Heart left ventricle (tissue), 16 donors: ENCODE data around the gene KIAA0408. TPM values are rescaled to one million over a fixed set of nuclear protein-coding genes. Genes with fewer than 3 reads are reported as not detected.

Experiments
- ATAC-seq, 4 donors: fragments of 200-7000 bp; cut with Tn5 transposase; one replicate each; pipeline ENCODE4 v1.9.1; 2020 to 2022; ENCODE audit warnings: moderate library complexity in 4 of 4, mild to moderate bottlenecking in 3 of 4, moderate number of reproducible peaks in 1 of 4
- DNase-seq, 5 donors: peaks; one replicate each; pipeline ENCODE4 v3.0.0-alpha.2; 2020
- H3K27ac ChIP-seq, 12 donors: fragments of 200-600 bp; sonication (generic) in 4 of 12; one replicate each; pipeline versions ENCODE4 v1.5.0 to v1.8.0; 2016 to 2022; ENCODE audit warnings: mild to moderate bottlenecking in 2 of 12
- H3K27me3 ChIP-seq, 9 donors: fragments of 200-600 bp; sonication (generic) in 2 of 9; one replicate each; pipeline versions ENCODE4 v1.5.1 to v1.8.0; 2016 to 2022; ENCODE audit warnings: mild to moderate bottlenecking in 3 of 9
- H3K36me3 ChIP-seq, 9 donors: fragments of 200-600 bp; sonication (generic) in 2 of 9; one replicate each; pipeline versions ENCODE4 v1.5.0 to v1.8.0; 2018 to 2022; ENCODE audit warnings: mild to moderate bottlenecking in 2 of 9
- H3K4me1 ChIP-seq, 12 donors: fragments of 200-600 bp; sonication (generic) in 4 of 12; one replicate each; pipeline versions ENCODE4 v1.5.0 to v1.8.0; 2016 to 2022; ENCODE audit warnings: mild to moderate bottlenecking in 3 of 12
- H3K4me3 ChIP-seq, 12 donors: fragments of 200-600 bp; sonication (generic) in 4 of 12; one replicate each; pipeline versions ENCODE4 v1.5.0 to v1.8.0; 2017 to 2022; ENCODE audit warnings: mild to moderate bottlenecking in 9 of 12, moderate library complexity in 4 of 12
- H3K9me3 ChIP-seq, 12 donors: fragments of 200-600 bp; sonication (generic) in 4 of 12; one replicate each; pipeline versions ENCODE4 v1.5.0 to v1.8.0; 2016 to 2022; ENCODE audit warnings: mild to moderate bottlenecking in 1 of 12
- POLR2A ChIP-seq, 2 donors: fragments of 450-650 bp; IDR thresholded peaks; one replicate each; pipeline ENCODE4 v1.6.1; 2017; ENCODE audit warnings: antibody characterized with exemption in 2 of 2, mild to moderate bottlenecking in 2 of 2, moderate library complexity in 2 of 2
- WGBS, 4 donors: extraction: QIAGEN DNeasy Blood & Tissue Kit in 2 of 4; methylation state at CpG; one replicate each; pipeline versions ENCODE4 v1.1.5 to v1.1.7; 2013 to 2018; 5-methylcytosine and 5-hydroxymethylcytosine counted together
- intact Hi-C, 10 donors: fragments of 100-400 bp; cut with DNase I; formaldehyde crosslinking; loops; one replicate each; pipeline versions ENCODE4 v1.11.1 to v1.14.2; 2022
- polyA plus RNA-seq, 2 donors: library from polyadenylated mRNA; stranded (reverse); fragments of 200-250 nt; gene quantifications; one replicate each; pipeline ENCODE4 v1.2.3, GENCODE V29; 2013
- total RNA-seq, 9 donors: library from RNA; depleted of rRNA in 2 of 9; stranded (reverse); fragments of >200 nt in 2 of 9; fragmentation: NEBNext Ultra II Directional in 3 of 9; extraction: Animal tissue kit (Norgen Biotek cat#: 25700) in 3 of 9; gene quantifications; one replicate each; pipeline versions ENCODE4 v1.1.0 to v1.2.4, GENCODE V29; 2016 to 2023
- TF ChIP-seq, protein P1 (sequence below), 12 donors: fragments of 200-600 bp; sonication (generic) in 4 of 12; IDR thresholded peaks; one replicate each; pipeline versions ENCODE4 v1.5.0 to v1.8.0; 2018 to 2022; ENCODE audit warnings: antibody characterized with exemption in 12 of 12, mild to moderate bottlenecking in 5 of 12
- donor health status: ischemic (EF 13 %, LVEDD 7.1; RV severe dilation, severe dysfunction).
- donor health status: healthy with polysubstance abuse.
- donor health status: DM: no; HTN: yes; CAD: no.
- donor health status: DM: no; HTN: no; CAD: no.
- donor health status: ischemic (EF 25% LVEDD 6.9; RV normal size, moderate dysfunction).
- donor health status: ischemic (EF 25% LVEDD 5.7; RV mildly dilated, moderate dysfunction).
- donor health status: healthy.
- donor health status: DM: yes; HTN: yes; CAD: no.
- donor health status: ischemic (EF 35%, LVEDD 5.7; RV mildly dilated, moderate dysfunction).
- donor health status: nonischemic (EF 11% LVEDD 7.7; RV severe dilation, severe dysfunction).
- donor health status: DM: yes; HTN: yes; CAD: no.
- donor health status: PGD.
- donor health status: ischemic (EF 29% LVEDD 5.4; RV normal size, mild dysfunction).
- donor health status: nonischemic (EF 23%, LVEDD 6.1; RV moderate dilation, normal function).

KIAA0408 gene
- total and polyA plus RNA-seq, 11 donors, result 0.28 to 3.3 (median 1.1) TPM

DNA sequence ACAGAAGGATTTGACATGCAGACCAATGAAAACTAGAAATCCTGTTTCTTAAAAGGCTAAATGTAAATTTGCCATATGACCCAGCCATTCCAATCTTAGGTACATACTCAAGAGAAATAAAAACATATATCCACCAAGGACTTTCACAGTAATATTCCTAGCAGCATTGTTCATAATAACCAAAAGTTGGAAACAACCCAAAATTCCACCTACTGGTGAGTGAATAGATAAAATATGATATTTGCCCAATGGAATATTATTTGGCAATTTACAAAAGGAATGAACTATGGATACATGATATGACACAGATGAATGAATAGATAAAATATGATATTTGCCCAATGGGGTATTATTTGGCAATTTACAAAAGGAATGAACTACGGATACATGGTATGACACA lies 37.3 kb upstream of the KIAA0408 start:
- Histone ChIP-seq H3K4me3 (no peak overlapping the region), H3K9me3 (no peaks in the 10 kb centered on the region), H3K27me3 (no peaks in the 10 kb centered on the region), H3K27ac (no peak overlapping the region), H3K4me1 (no peaks in the 10 kb centered on the region), H3K36me3 (no peaks in the 10 kb centered on the region)
- WGBS, 4 donors, result 90 to 98% (median 95%) methylated on average over 1 of the region's 1 CpG
- intact Hi-C loops, result no loop called here
- TF ChIP-seq, protein P1, sequence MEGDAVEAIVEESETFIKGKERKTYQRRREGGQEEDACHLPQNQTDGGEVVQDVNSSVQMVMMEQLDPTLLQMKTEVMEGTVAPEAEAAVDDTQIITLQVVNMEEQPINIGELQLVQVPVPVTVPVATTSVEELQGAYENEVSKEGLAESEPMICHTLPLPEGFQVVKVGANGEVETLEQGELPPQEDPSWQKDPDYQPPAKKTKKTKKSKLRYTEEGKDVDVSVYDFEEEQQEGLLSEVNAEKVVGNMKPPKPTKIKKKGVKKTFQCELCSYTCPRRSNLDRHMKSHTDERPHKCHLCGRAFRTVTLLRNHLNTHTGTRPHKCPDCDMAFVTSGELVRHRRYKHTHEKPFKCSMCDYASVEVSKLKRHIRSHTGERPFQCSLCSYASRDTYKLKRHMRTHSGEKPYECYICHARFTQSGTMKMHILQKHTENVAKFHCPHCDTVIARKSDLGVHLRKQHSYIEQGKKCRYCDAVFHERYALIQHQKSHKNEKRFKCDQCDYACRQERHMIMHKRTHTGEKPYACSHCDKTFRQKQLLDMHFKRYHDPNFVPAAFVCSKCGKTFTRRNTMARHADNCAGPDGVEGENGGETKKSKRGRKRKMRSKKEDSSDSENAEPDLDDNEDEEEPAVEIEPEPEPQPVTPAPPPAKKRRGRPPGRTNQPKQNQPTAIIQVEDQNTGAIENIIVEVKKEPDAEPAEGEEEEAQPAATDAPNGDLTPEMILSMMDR (IDR thresholded peaks at IDR 0.05), result no peak
- TF ChIP-seq POLR2A (IDR thresholded peaks at IDR 0.05), result no peak
- ATAC-seq (no peak), DNase-seq (no peak)

DNA sequence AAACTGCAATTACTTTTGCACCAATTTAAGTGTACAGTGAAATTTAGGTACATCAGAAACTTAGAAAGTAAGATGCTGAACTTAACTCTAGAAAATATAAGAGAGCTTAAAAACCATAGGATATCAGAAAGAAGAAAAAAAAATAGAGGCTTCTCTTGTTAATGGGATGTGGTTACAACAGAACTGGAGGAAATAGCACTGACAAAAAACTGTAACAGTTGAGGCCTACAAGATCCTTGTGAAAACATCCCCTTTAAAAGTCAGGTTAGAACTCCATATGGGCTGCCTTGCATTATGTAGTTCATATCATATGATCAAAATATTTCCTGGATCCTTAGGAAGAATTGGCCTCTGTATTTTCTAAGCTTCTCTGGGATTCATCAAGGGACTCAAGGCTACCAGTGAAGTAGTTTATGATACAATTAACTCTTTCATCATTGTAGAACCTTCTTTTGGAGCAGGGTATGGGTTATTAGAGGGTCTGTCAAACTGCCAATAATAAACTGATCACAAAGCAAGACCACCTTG lies 35.1 kb upstream of the KIAA0408 start:
- TF ChIP-seq, protein P1 (IDR thresholded peaks at IDR 0.05), result no peak
- no peak for TF ChIP-seq POLR2A (IDR thresholded peaks at IDR 0.05)
- ATAC-seq (no peak), DNase-seq (no peak)
- Histone ChIP-seq H3K36me3 (no peaks in the 10 kb centered on the region), H3K4me1 (no peaks in the 10 kb centered on the region), H3K27me3 (no peaks in the 10 kb centered on the region), H3K9me3 (peaks cover 0 to 11% (median 0%) of the 10 kb centered on the region in 12 donors), H3K4me3 (no peak overlapping the region), H3K27ac (no peak overlapping the region)
- intact Hi-C loops, result no loop called here

DNA sequence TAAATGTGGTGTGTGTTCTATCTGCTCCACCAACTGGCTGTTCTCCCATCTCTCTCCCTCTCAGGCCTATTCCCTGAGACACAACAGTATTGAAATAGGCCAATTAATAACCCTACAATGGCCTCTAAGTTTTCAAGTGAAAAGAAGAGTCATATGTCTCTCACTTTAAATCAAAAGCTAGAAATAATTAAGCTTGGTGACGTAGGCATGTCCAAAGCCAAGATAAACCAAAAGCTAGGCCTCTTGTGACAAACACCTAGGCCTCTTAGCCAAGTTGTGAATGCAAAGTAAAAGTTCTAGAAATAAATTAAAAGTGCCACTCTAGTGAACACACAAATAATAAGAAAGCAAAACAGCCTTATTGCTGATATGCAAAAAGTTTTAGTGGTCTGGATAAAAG lies 30.1 kb upstream of the KIAA0408 start:
- TF ChIP-seq POLR2A (IDR thresholded peaks at IDR 0.05), result no peak
- TF ChIP-seq, protein P1 (IDR thresholded peaks at IDR 0.05), result no peak
- Histone ChIP-seq H3K36me3 (no peaks in the 10 kb centered on the region), H3K4me3 (no peak overlapping the region), H3K9me3 (peaks cover 0 to 11% (median 0%) of the 10 kb centered on the region in 12 donors), H3K27me3 (no peaks in the 10 kb centered on the region), H3K27ac (no peak overlapping the region), H3K4me1 (peaks cover 0 to 8% (median 0%) of the 10 kb centered on the region in 12 donors)
- ATAC-seq (no peak), DNase-seq (no peak)
- WGBS, 4 donors, result 62 to 87% (median 79%) methylated on average over 1 of the region's 1 CpG
- intact Hi-C loops, result no loop called here

DNA sequence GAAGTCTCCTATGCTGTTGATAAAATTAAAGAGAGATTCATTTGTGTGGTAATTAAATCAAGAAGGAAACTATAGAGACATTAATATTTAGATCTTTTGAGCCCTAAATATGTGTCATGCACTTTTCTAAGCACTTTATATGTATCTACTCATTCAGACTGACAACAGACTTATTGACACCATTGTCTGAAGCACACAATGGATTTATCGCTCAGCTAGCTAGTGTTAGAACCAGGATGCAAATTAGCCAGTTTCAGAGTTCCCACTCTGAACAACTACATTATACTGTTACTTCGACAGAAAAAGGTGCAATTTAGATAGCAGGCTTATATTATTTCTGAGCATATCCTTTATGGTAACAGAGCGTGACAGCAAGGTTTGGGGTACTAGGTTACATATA lies 27.7 kb upstream of the KIAA0408 start:
- intact Hi-C loops, result no loop called here
- Histone ChIP-seq H3K9me3 (peaks cover 0 to 11% (median 0%) of the 10 kb centered on the region in 12 donors), H3K36me3 (peaks cover 0 to 4% (median 0%) of the 10 kb centered on the region in 9 donors), H3K27ac (no peak overlapping the region), H3K27me3 (no peaks in the 10 kb centered on the region), H3K4me3 (no peak overlapping the region), H3K4me1 (peaks cover 0 to 16% (median 0%) of the 10 kb centered on the region in 12 donors)
- WGBS, 4 donors, result 86 to 93% (median 89%) methylated on average over 3 of the region's 3 CpGs
- ATAC-seq (no peak), DNase-seq (no peak)
- TF ChIP-seq, protein P1 (IDR thresholded peaks at IDR 0.05), result no peak
- no peak for TF ChIP-seq POLR2A (IDR thresholded peaks at IDR 0.05)
